Osteoblast (primary cell): ENCODE results near the gene IFT43. TPM values are rescaled to one million over a fixed set of nuclear protein-coding genes. Genes with fewer than 3 reads are reported as not detected.

Source experiments
- DNase-seq: peaks from one replicate; pipeline ENCODE4 v3.0.0; 2011; ENCODE audit warnings: low spot score, mixed read lengths; ENCODE audit not compliant: insufficient read length; ENCODE audit errors: missing footprints
- H2AFZ ChIP-seq: 2 replicates; pipeline ENCODE4 v1.6.0; 2011; ENCODE audit warnings: mild to moderate bottlenecking, low read length
- H3K27ac ChIP-seq: 2 replicates; pipeline ENCODE4 v1.5.1; 2011; ENCODE audit warnings: mild to moderate bottlenecking, low read depth, low read length, moderate library complexity
- H3K27me3 ChIP-seq: 2 replicates; pipeline ENCODE4 v1.6.0; 2012; ENCODE audit warnings: mild to moderate bottlenecking, control low read depth, inconsistent platforms, low read length, moderate library complexity; ENCODE audit not compliant: insufficient read depth
- H3K36me3 ChIP-seq: 2 replicates; pipeline ENCODE4 v1.5.1; 2011; ENCODE audit warnings: mild to moderate bottlenecking, low read length, control low read depth, moderate library complexity; ENCODE audit not compliant: insufficient read depth
- H3K4me1 ChIP-seq: 2 replicates; pipeline ENCODE4 v1.5.1; 2011; ENCODE audit warnings: mild to moderate bottlenecking, low read length, control low read depth, moderate library complexity; ENCODE audit not compliant: insufficient read depth
- H3K4me2 ChIP-seq: 2 replicates; pipeline ENCODE4 v1.6.0; 2011; ENCODE audit warnings: mild to moderate bottlenecking, low read length; ENCODE audit not compliant: insufficient read depth
- H3K4me3 ChIP-seq: fragments of 200-600 bp; sonication (generic); 3 replicates; pipeline ENCODE4 v1.5.1; 2012; ENCODE audit warnings: mild to moderate bottlenecking, low read length, inconsistent platforms; ENCODE audit not compliant: insufficient read depth
- H3K79me2 ChIP-seq: 2 replicates; pipeline ENCODE4 v1.6.0; 2012; ENCODE audit warnings: mild to moderate bottlenecking, low read length, control low read depth, inconsistent platforms; ENCODE audit not compliant: insufficient read depth
- H3K9me3 ChIP-seq: 2 replicates; pipeline ENCODE4 v1.5.1; 2011; ENCODE audit warnings: low read depth, low read length, control low read depth
- H4K20me1 ChIP-seq: 2 replicates; pipeline ENCODE4 v1.6.0; 2012; ENCODE audit warnings: mild to moderate bottlenecking, low read length, control low read depth; ENCODE audit not compliant: insufficient read depth
- total RNA-seq: library from RNA; depleted of rRNA; stranded (reverse); fragments of >200 nt; gene quantifications from 2 replicates; pipeline ENCODE4 v1.2.3, GENCODE V29; 2012
- TF ChIP-seq, protein P1 (sequence below): IDR thresholded peaks from 2 replicates; pipeline ENCODE4 v1.5.1; 2011; ENCODE audit warnings: mild to moderate bottlenecking, low read depth, low read length, moderate library complexity; ENCODE audit errors: extremely low read depth

IFT43 gene
- total RNA-seq, 1 donor = 32.6 TPM

DNA sequence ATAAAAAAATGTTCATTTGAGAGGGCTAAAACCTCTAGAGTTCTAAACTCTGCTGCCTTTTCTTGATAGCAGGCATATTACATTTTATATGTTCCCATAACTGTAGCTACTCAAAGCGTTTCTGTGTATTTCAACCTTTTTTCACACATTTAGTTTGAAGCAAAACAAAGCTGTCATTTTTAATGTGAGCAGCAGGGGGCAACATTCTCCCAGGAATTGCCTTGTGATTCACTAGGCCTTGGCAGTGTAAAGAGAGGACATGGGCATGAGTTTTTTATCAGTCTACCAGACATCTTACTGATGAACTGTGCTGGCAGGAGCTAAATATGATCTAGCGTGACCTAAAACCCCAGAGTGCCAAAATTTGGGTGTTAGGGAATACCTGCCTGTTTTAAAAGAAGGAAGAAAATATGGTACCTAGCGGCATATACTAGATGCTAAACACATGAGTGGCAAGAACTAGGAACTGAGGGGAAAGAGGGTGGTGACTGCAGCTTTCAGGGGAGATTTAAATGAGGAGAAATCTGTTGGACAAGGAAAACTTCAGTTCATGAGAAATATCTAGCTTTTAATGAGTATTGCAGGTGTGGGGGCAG is 65.3 kb downstream of the IFT43 start:
- H3K27me3 ChIP-seq = no peaks in the 10 kb centered on the region
- DNase-seq = peak; percentile 83
- H3K4me2 ChIP-seq = no peak overlapping the region
- TF ChIP-seq, protein P1, sequence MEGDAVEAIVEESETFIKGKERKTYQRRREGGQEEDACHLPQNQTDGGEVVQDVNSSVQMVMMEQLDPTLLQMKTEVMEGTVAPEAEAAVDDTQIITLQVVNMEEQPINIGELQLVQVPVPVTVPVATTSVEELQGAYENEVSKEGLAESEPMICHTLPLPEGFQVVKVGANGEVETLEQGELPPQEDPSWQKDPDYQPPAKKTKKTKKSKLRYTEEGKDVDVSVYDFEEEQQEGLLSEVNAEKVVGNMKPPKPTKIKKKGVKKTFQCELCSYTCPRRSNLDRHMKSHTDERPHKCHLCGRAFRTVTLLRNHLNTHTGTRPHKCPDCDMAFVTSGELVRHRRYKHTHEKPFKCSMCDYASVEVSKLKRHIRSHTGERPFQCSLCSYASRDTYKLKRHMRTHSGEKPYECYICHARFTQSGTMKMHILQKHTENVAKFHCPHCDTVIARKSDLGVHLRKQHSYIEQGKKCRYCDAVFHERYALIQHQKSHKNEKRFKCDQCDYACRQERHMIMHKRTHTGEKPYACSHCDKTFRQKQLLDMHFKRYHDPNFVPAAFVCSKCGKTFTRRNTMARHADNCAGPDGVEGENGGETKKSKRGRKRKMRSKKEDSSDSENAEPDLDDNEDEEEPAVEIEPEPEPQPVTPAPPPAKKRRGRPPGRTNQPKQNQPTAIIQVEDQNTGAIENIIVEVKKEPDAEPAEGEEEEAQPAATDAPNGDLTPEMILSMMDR = peak; percentile 79
- no peaks in the 10 kb centered on the region for H3K9me3 ChIP-seq
- H2AFZ ChIP-seq = no peak overlapping the region
- H3K79me2 ChIP-seq = no peaks in the 10 kb centered on the region
- H3K4me1 ChIP-seq = no peaks in the 10 kb centered on the region
- no peak overlapping the region for H3K4me3 ChIP-seq
- H3K27ac ChIP-seq = no peak overlapping the region
- H4K20me1 ChIP-seq = peaks cover 31% of the 10 kb centered on the region
- no peaks in the 10 kb centered on the region for H3K36me3 ChIP-seq

DNA sequence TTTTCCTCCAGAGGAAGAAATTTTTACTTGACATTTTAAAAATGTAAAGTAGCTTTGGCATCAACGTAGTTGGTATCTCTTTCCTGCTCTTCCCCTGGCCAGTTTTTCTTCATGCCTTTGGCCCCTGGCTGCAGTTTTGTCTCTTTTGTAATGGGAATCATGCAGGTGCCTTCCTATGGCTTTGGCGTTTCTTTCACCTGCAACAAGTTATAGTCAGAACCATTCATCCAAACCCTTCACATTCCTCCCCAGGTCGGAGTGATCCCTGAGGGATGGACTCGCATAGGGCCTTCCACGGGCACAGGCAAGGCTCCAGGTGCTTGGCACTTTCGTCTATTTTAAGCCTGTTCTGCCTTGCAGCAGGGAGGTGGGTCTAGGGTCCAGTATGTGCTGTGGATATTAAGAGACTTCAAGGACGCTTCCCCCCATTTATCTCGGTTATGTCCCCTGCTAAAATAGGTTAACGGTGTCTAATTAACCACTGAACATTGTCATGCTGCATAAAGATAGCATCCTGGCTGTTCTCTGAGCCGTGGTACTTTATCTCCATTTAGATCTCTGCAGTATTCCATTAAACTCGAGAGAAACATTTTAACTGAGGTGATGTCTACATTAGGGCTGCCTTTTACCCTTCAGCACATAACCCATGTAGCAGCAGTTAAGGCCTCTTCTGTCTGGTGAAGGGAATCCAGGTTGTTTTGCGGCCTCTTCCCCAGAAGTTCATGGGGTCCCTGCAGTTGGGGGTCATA is 66.3 kb downstream of the IFT43 start:
- no peak overlapping the region for H3K4me3 ChIP-seq
- no peaks in the 10 kb centered on the region for H3K4me1 ChIP-seq
- no peak overlapping the region for H3K4me2 ChIP-seq
- no peaks in the 10 kb centered on the region for H3K36me3 ChIP-seq
- H4K20me1 ChIP-seq = peaks cover 36% of the 10 kb centered on the region
- H3K27ac ChIP-seq = no peak overlapping the region
- no peak for DNase-seq
- H2AFZ ChIP-seq = no peak overlapping the region
- TF ChIP-seq, protein P1 = no peak
- H3K27me3 ChIP-seq = no peaks in the 10 kb centered on the region
- H3K79me2 ChIP-seq = no peaks in the 10 kb centered on the region
- no peaks in the 10 kb centered on the region for H3K9me3 ChIP-seq

- Histone ChIP-seq H3K4me3 (no peak overlapping the region), H2AFZ (no peak overlapping the region), H3K79me2 (no peaks in the 10 kb centered on the region), H4K20me1 (peaks cover 36% of the 10 kb centered on the region), H3K9me3 (no peaks in the 10 kb centered on the region), H3K36me3 (no peaks in the 10 kb centered on the region), H3K4me2 (no peak overlapping the region), H3K4me1 (no peaks in the 10 kb centered on the region), H3K27ac (no peak overlapping the region), H3K27me3 (no peaks in the 10 kb centered on the region)
- TF ChIP-seq, protein P1 = no peak
- no peak for DNase-seq
Measured at GRCh38 chr14:76053572-76054355, 68.2 kb downstream of the IFT43 start.

- Histone ChIP-seq H3K4me1 (no peaks in the 10 kb centered on the region), H4K20me1 (peaks cover 34% of the 10 kb centered on the region), H3K27me3 (no peaks in the 10 kb centered on the region), H3K4me3 (no peak overlapping the region), H2AFZ (no peak overlapping the region), H3K9me3 (no peaks in the 10 kb centered on the region), H3K4me2 (no peak overlapping the region), H3K79me2 (no peaks in the 10 kb centered on the region), H3K36me3 (peaks cover 4% of the 10 kb centered on the region), H3K27ac (no peak overlapping the region)
- TF ChIP-seq, protein P1 = no peak
- DNase-seq = no peak
Measured at GRCh38 chr14:76055330-76055729, 69.8 kb downstream of the IFT43 start.
